Measurements from ENCODE around the gene PTPN21.

PTPN21 gene

GRCh38 chr14:88554457-88555286, at the start of gene PTPN21:
Gene PTPN21 (minus strand): TSS chr14:88555007. CDS start chr14:88550417, 4,590 bp downstream.
- H3K9me3 ChIP-seq (ENCODE audit: severe bottlenecking), result no peaks in the 10 kb centered on the region
- DNase-seq, result peak; percentile 61
- H3K27me3 ChIP-seq (ENCODE audit: insufficient read depth, low read depth, severe bottlenecking), result no peaks in the 10 kb centered on the region
- peaks cover 21% of the 10 kb centered on the region for H3K36me3 ChIP-seq
- no peak for TF ChIP-seq CTCF (IDR thresholded peaks at IDR 0.05; ENCODE audit: low read depth, low read length)
- H3K27ac ChIP-seq, result peak within 1 kb of the TSS; percentile 75
- peak within 1 kb of the TSS; percentile 84 for H3K4me3 ChIP-seq (ENCODE audit: low read depth, low read length)

- H3K36me3 ChIP-seq, result peaks cover 81% of the 10 kb centered on the region
- H3K4me3 ChIP-seq (ENCODE audit: low read depth, low read length), result no peak overlapping the region
- TF ChIP-seq CTCF (IDR thresholded peaks at IDR 0.05; ENCODE audit: low read depth, low read length), result no peak
- DNase-seq, result no peak
- H3K27me3 ChIP-seq (ENCODE audit: insufficient read depth, low read depth, severe bottlenecking), result no peaks in the 10 kb centered on the region
- H3K27ac ChIP-seq, result no peak overlapping the region
- H3K9me3 ChIP-seq (ENCODE audit: severe bottlenecking), result no peaks in the 10 kb centered on the region
These were observed 49.4 kb upstream of the PTPN21 start for GRCh38 chr14:88604212-88604611.

GRCh38 chr14:88599761-88600439, 45.1 kb upstream of the PTPN21 start:
- H3K9me3 ChIP-seq (ENCODE audit: severe bottlenecking), result no peaks in the 10 kb centered on the region
- H3K4me3 ChIP-seq (ENCODE audit: low read depth, low read length), result no peak overlapping the region
- DNase-seq, result no peak
- TF ChIP-seq CTCF (IDR thresholded peaks at IDR 0.05; ENCODE audit: low read depth, low read length), result no peak
- H3K27me3 ChIP-seq (ENCODE audit: insufficient read depth, low read depth, severe bottlenecking), result no peaks in the 10 kb centered on the region
- H3K36me3 ChIP-seq, result peaks cover 81% of the 10 kb centered on the region
- H3K27ac ChIP-seq, result no peak overlapping the region

- TF ChIP-seq CTCF (IDR thresholded peaks at IDR 0.05; ENCODE audit: low read depth, low read length), result no peak
These were observed 44.5 kb upstream of the PTPN21 start for GRCh38 chr14:88599326-88599725.

GRCh38 chr14:88598097-88598675, 43.4 kb upstream of the PTPN21 start:
- H3K27ac ChIP-seq, result no peak overlapping the region
- H3K4me3 ChIP-seq (ENCODE audit: low read depth, low read length), result no peak overlapping the region
- H3K36me3 ChIP-seq, result peaks cover 77% of the 10 kb centered on the region
- no peak for TF ChIP-seq CTCF (IDR thresholded peaks at IDR 0.05; ENCODE audit: low read depth, low read length)
- no peaks in the 10 kb centered on the region for H3K27me3 ChIP-seq (ENCODE audit: insufficient read depth, low read depth, severe bottlenecking)
- no peak for DNase-seq
- no peaks in the 10 kb centered on the region for H3K9me3 ChIP-seq (ENCODE audit: severe bottlenecking)

More at GRCh38 chr14:88599326-88599725, 44.5 kb upstream of the PTPN21 start:
- peaks cover 78% of the 10 kb centered on the region for H3K36me3 ChIP-seq
- H3K27ac ChIP-seq, result no peak overlapping the region
- H3K27me3 ChIP-seq (ENCODE audit: insufficient read depth, low read depth, severe bottlenecking), result no peaks in the 10 kb centered on the region
- H3K4me3 ChIP-seq (ENCODE audit: low read depth, low read length), result no peak overlapping the region
- no peak for DNase-seq
- H3K9me3 ChIP-seq (ENCODE audit: severe bottlenecking), result no peaks in the 10 kb centered on the region
